Amniotic stem cell (primary cell): ENCODE measurements around the gene WASF3.

ENCODE experiments used
- DNase-seq: peaks from one replicate; lab custom pipeline; 2025; lab: John Stamatoyannopoulos, UW

Gene WASF3, protein sequence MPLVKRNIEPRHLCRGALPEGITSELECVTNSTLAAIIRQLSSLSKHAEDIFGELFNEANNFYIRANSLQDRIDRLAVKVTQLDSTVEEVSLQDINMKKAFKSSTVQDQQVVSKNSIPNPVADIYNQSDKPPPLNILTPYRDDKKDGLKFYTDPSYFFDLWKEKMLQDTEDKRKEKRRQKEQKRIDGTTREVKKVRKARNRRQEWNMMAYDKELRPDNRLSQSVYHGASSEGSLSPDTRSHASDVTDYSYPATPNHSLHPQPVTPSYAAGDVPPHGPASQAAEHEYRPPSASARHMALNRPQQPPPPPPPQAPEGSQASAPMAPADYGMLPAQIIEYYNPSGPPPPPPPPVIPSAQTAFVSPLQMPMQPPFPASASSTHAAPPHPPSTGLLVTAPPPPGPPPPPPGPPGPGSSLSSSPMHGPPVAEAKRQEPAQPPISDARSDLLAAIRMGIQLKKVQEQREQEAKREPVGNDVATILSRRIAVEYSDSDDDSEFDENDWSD

DNA sequence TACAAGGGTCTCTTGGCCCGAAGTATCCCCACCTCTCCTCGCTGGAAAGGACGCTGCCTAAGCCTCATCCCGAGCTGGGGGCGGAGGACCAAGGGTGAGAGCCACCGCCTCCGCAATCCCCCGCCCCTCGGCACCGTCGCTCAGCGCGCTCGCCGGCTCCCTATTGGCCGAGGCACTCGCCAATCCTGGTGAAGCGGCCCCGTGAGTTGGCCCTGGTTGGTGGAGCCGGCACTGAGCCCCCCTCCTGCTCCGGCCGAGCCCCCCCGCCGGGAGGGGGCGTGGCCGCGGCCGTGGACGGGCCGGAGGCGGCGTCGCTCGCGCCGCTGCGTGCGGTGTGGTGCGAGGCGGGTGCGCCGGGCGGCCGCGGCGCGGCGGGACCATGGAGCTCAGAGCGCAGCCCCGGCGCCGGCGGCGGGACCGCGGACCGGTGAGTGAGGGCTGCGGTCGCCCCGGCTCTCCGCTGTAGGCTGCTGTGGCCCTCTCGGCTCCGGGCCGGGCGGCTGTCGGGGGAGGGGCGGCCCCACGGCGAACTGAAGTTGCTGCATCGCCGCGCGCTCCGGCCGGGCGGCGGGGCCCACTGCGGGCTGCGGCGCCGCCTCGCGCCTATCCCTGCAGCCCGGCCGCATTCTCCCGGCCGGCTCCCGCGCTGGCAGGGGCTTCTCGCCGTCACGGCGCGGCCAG is at the start of gene WASF3:
WASF3 (plus strand) TSS at position 291 of the 681 bp plus-strand sequence. CDS start 84,588 bp downstream, outside the sequence.
- peak; percentile 89 for DNase-seq

DNA sequence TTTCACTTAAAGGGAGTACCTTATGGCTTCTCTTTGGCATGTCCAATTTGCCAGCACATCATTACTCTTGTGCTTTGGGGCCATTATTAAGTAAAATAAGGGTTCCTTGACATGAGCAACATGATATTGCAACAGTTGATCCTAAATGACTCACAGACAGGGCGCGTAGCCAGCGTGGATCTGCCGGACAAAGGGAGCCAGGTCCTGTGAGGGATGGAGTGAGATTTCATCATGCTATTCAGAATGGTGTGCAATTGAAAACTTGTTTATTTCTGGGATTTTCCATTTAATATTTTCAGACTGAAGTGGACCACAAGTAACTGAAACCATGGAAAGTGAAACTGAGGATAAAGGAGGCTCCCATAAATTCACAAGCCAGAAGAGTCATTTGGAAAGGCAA is 48.6 kb upstream of the WASF3 start:
- DNase-seq: no peak

DNA sequence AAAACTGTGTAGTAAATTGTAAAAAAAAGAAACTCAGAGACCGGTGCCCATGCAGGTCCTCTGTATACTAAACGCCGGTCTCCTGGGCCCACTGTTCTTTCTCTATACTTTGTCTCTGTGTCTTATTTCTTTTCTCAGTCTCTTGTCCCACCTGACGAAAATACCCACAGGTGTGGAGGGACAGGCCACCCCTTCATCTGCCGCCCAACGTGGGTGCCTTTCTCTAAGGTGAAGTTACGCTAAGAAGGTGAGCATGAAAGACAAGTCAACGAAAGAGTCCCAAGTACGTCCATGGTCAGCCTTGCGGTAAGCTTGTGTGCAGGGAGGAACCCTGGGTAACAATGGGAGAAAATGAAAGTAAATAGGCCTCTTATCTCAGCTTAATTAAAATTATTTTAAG is 48.0 kb upstream of the WASF3 start:
- DNase-seq: no peak

DNA sequence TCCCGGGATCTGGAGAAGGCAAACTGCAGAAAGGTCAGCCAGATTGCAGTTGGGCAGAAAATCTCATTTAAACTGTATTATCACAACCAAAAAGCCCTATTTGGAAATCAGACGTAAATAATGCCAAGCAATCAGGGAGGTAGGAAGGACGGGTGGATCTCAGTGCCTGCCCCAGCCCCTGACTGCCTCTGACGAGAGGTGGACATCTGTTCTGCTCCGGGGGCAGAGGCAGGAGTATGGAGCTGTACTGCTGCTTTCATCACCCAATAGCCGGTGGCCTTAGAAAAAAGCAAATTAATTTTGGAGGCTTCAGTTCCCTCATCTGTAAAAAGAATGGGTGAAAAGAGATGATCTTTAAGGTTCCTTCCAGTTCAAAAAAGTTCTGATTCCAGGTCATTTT is 43.6 kb upstream of the WASF3 start:
- no peak for DNase-seq

DNA sequence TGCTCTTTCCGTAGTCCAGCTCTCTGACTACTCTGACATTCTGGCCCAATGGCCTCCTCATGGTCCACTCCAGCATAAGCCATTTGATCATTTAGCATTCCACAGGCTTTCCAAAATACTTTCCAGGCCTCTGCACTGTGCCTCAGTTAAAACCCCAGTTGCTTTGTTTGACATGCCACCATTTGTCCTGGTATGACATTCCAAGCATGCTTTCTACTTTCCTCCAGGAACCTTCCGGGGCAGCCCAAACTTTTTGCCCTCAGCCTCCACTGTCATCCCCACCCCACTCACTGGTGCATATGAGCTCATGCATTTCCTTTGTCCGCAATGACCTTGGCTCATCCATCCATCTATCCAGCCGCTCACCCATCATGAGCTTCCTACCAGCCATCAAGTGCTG is 41.8 kb upstream of the WASF3 start:
- DNase-seq: no peak

DNA sequence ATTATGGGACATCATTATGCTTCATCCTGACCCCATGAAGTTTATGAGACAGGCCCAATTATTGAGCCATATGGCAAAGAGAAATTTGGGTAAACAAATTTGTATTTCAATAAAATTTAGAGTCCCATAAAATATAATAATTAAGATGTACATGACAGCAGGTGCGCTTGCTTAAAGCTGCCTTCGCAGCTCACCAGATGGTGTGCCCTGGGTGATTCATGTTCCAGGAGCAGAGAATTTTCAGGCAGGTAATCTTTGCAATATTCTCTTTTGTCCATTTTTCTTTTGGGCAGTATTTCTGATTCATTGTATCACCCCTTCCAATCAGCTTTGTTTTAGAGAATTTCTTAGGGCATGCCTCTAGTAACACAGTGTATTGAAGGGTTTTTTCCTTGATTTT is 39.5 kb upstream of the WASF3 start:
- DNase-seq: no peak

DNA sequence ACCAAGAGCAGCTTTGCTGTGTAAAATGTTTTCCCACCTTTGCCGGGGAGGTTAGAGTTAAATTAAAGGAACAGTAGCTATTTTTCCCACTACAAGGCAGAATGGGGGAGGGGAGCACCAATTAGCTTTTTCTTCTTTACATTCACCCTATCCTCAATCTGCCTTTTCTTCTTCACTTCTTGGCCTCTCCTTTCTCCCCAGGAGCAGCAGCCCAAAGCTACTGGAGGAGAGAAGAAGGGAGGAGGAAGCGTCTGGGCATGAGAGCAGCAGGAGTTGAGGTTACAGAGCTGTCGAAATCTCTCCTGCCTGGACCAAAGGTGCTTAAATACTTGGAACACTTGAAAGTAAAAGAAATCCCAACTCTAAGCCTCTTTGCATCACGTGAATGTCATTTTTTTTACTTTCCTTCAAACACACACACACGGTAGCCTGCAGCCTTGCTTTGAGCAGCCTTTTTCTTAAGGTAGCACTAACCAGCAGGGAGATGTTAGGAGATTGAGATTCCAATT is 39.0 kb upstream of the WASF3 start:
- DNase-seq: no peak

DNA sequence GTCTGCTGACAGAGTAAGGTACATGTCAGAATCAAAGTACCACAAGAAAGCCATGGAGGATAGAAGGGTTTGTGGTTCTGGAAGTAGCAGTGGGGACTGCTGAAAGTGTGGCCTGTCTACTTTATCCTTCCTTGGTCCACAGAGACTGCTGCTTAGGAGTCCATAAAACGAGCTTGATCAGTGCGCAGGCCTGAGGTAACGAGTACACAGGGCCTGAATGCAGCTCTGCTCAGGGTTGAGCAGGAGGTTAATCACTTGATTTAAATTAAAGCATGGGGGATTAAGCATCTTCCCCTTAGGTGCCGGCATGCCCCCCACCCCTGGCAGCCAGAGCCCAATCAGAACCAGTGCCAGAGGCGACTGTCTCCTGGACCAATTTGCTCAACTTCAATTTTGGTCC is 34.9 kb upstream of the WASF3 start:
- no peak for DNase-seq

DNA sequence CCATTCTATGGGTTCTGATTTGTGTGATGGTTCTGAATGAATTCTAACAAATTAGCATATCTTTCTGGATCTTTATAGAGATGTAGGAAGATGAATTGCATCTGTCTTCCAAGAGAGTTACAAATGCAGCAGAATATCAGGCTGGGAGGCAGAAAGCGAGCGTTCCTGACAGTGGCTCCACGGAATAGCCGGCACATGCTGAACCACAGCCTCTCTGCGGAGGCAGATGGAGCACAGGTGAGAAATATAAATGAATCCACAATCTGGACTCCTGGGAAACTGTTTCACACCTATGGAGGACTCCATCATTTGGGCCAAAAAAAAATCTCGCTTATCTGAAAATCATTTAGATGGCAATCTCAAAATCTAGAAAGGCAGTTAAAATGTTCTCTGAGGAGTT is 34.5 kb upstream of the WASF3 start:
- no peak for DNase-seq

DNA sequence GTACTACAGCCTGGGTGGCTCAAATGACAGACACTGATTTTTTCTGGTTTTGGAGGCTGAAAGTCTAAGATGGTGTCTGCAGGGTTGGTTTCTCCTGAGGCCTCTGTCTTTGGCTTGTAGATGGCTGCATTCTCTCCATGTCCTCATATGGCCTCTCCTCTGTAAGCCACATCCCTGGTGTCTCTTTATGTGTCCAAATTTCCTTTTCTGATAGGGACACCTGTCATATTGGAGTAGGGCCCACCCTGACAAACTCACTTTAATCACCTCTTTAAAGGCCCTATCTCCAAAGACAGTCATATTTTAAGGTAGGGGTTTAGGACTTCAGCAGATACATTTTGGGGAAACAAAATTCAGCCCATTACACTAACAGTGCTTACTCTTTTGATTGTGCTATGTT is 32.0 kb upstream of the WASF3 start:
- DNase-seq: no peak

DNA sequence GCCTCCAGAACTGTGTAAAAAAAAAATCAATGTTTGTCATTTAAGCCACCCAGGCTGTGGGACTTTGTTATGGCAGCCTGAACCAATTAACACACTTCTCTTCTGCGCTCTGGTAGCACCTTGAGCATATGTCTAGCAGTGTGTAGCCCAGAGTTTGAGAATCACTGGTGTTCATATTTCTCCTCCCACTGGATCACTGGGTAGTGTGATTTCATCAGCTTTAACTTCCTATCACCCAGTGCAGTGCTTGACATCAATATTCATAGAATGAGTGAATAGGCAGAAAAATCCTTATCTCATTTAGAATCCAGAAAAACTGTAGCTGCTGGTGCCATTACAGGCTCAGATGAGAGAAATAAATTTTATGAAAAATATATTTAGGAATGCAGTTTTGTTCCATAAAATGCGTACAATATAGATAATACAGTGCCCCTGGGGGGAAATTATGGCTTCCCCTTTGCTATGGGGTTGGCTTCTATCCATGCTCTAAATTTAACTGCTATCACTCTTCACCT is 30.7 kb upstream of the WASF3 start:
- DNase-seq: no peak

DNA sequence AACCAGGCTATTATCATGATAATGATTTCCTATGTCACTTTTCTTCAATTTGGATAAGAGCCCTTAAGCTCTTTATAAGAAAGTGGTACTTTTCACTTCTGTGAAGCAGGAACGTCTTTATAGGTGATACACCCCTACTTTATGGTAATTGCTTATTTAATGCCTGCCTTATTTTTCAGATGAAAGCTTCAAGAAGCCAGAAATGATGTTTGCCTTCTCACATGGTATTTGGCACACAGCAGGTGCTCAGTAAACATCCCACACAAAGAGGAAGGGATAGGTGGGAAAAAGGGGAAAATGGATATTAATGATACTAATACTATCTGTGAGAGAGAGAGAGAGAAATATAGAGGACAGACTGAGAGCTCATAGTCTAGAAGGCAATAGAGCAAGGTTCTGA is 29.0 kb upstream of the WASF3 start:
- DNase-seq: no peak

DNA sequence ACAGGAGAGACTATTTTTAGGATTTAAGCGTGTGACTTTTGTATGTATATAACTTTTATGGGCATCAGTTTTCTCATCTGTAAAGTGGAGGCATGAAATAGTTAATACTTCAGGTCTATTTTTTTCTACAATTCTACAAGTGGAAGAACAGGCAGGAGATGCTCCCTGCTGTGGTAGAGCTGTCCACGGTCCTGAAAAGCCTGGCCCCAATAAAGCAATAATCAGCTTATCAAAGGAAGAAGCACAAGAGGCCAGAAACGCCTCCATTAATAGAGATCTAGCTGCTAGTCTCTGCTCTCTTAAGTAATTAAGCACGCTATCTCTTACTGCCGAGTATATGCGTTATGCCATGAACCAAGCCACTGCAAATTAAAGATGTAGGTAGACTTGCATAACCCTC is 28.0 kb upstream of the WASF3 start:
- peak; percentile 4 for DNase-seq

DNA sequence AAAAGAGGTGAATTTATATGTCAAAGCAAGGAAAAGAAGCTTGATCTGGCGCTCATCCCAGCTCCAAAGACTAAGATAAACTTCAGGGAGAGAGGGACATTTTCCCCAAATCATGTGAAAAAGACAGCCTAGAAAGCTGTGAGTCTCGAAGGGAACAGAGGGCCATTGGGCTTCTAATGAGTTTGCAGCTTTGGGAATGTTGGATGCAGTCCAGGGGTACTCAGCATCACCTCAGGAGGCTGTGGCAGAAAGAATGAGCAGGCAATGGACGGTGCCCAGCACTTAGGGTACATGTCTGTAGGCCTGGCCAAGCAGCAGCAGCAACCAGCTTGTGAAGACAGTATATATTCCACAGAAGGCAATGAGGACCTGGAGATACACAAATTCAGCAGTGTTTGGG is 25.7 kb upstream of the WASF3 start:
- no peak for DNase-seq

DNA sequence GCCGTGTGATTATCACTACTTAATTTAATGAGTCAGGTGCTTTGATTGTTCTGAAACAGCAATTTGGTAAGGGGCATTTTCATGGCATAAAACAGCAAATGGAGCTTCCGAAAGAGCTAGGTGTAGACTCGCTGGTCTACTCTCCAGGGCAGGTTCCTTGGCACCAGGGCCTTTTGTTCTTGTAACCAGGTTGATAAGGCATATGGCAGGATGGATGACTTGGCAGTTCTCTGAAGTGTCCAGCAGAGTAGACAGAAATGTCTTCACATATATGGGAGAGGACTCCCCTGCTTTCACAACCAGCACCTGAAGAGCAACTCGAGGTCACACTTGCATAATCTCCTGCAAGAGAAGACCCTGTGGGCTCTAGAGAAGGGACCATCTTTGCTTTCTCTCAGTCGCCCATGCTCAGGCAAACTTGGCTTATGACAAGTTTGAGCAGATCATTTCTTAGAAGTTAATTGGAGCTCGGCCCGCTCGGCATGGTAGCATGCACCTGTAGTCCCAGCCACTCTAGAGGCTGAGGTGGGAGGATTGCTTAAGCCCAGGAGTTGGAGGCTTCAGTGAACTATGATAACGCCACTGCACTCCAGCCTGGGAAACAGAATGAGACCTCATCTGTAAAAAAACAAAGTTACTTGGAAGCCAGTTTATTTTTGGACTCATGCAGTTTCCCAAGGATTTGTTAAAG is 23.3 kb upstream of the WASF3 start:
- no peak for DNase-seq

DNA sequence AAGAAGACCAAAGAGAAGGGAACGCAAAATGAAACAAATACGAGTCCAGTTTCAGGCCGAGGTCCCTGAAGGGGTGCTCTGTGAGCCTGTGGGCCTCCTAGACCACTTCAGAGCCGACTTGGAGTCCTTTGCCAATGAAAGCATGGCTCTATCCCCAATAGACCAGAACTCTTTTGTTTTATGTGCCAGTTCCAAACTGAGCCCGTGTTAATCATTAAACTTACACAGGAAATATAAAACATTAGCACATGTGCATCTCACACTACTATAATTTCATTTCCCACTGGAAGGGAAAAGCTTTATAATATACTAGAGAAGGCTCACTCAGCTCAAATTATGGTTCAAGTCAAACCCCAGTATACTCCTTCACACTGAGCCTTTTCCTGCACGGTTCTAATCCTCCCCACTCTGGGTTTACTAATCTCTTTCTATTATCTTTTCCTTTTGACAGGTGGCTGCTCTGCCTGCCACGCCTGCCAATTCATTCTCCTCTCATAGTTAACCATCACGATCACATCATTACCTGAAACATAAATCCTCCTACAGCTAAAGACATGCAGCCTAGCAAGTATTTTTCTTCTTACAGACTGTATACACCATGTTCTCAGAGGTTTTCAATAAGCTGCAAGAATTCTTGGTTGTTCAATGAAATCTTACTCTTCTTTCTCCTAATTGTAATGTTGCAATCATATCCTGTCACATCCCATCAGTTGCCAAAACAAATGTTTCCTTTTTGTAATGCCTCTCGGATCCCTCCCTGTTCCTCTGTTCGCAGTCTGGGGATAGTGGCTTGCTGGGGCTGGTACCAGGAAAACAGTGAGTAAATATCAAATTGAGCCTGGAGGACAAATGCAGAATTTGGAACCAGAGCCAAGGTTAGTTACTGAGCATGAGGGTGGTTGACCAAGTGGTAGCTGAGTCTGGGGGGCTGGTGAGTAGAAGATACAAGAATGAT is 18.8 kb upstream of the WASF3 start:
- no peak for DNase-seq

DNA sequence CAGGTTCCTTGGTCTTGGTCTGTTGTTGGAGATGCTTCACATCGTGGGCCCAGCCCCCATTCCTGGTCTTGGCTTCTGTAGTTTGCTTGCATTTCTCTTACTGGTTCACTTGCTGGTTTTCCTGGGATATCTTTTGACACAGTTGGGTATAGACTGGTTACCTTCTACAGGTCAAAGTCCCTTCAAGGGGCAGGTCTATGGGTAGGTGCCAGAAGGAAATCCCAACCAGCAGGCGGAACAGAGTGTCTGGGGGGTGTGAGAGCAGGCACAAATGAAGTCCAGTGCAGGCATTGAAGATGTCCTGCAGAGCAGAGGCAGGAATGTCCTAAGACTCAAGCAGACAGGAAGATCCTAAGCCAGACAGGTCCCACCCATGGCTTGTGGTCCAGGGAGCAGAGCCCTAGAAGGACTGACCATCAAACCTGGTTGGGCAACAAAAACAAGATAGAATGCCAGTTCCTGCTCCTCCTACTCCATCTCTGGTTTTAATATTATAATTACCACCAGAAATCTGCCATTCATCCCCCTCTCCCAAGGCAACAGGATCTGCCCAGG is 17.7 kb upstream of the WASF3 start:
- no peak for DNase-seq

DNA sequence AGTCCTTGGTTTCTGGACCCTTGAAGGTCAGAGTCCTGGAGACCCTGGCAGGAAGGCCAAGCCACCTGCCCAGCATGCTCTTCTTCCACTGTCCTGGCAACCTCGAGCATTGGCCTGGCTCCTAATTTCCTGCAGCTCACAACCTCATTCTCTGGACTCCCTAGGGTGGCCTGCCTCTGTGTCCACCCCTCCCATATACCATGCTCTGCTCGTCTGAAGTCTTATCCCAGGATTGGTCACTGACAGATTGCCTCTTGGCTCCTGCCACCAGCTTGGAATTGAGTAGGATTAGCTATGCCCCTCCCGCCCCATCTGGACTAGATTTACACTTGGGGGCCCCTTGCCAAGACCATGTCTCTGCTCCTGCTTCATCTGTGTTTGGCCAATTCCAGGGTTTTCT is 17.1 kb upstream of the WASF3 start:
- DNase-seq: no peak

DNA sequence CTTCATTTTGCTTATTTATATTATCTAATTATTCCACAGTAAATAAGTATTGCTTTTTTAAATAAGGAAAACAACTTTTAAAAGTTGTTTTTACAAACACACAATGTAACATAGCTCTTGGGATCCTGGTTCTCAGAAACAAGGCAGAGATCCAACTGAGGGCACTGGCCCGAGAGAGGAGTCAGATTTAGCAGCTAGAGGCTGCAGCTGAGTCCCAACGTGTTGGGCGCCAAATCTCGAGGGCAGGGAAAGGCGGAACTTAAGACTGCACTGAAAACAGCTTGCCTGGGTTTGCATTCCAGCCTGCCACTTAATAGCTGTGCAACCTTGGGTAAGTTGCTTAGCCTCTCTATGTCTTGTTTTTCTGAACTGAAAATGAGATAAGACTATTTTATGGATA is 16.4 kb upstream of the WASF3 start:
- no peak for DNase-seq

DNA sequence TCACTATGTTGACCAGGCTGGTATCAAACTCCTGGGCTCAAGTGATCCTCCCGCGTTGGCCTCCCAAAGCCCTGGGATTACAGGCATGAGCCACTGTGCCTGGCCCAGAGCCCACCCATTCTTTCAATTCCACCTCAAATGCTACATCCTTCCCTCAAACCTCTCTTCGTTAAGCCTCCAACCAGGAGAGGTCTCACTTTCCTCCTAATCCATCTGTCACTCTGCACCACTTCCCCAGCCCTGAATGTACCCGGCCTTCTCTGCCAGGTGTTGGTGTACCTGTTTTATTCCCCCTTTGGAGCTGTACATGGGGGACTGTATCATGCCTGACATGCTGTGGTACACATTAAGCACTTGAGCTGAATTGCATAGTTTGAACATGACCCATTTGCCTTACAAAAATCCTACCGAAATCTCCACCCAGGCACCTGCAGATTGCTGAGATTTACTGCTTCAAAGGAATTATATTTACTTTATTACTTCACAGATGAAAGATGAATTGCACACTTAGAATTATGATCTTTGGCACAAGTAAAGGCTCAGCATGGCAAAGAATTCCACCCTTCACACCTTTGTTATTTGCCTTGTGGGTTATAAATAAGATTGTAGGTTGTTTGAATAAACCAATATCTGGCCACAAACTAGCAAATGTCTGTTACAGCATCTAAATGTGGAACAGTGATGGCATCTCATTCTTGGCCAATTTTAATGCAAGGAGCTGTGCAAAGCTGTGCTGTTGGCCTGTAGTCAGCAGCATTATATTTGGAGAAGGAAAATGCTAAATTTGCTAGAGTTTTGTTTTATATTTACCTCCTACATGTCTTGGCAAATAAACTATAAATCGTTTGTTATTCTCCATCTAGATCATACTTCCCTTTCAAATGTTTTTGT is 15.6 kb upstream of the WASF3 start:
- no peak for DNase-seq
